NCI-H2171 (cell line): Measurements from ENCODE around the gene PIM3.
A peak's percentile ranks its signal among the peaks of the same experiment; 100 is the strongest.

ENCODE experiments used
- DNase-seq: peaks from one replicate; lab custom pipeline; 2025; lab: John Stamatoyannopoulos, UW

Gene PIM3

DNA sequence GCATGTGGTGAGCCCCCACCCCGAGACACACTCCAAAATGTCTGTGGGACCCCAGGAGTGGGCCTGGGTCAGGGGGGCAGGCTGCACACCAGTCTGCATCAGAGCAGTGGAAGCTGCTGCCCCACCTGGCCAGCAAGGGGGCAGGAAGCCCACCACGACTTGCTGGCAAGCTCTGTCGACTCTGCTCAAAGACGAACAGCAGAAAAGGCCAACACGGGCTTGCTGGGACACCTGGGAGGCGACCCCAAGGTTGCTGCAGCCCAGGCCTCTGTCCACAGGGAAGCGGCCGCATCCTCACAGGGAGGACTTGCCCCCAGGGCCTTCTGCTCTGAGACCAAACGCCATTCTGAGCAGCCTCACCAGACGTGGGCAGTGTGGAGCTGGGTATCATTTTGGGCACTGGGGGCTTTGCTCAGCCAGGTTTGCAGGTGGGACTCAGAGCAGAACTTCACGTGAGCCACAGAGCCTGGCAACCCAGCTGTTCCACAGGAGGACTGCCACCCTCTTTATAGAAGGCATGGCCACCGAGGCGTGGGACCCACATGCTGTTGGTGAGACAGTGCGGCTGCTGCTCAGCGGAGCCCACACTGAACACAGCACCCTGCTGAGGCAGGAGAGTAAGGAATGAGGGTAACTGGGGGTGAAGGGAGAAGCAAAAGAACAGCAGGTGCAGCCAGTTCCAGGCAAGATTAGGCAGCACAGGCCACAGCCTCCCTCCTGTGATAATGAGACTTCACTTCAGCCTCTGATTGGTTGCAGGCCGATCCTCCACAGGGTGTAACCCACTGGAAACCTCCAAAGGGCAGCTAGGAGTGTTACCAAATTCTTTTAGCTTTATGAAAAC, 41.0 kb downstream of the PIM3 start:
- DNase-seq = peak; percentile 50

DNA sequence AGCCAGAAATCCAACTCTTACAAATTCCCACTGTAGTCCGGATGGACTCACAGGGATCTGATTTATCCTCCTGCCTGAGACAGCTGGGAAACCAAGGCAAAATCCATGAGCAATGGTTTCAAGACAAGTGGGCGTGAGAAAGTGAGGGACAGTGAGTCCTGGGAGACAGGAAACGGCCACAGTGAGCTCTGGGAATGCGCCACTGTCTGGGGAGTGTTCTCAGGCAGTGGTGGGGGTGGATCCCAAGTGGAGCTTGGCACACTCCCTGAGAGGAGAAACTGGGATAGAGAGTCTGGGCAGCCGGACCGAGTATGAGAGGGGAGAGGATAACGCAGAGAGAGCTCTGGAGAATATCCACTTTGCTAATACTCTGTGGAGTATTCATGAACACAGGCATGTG, 42.2 kb downstream of the PIM3 start:
- DNase-seq = no peak

DNA sequence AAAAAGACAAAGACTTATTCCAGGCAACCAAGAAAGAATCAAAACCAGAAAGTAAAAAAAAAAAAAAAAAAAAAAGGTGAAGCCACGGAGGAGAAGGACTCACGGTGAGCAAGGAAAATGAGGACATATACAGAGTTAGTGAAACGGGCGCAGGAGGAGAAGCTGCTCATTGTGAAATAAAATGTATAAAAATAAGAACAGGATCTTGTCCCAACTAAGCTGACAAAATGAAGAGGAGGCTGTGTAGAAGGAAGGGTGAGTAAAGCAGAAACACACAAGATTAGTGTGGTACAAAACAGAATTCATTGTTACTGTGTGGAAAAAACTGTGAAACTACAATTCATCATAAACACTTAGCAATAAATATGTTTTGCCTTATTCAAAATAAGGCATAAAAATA, 44.3 kb downstream of the PIM3 start:
- DNase-seq = no peak

DNA sequence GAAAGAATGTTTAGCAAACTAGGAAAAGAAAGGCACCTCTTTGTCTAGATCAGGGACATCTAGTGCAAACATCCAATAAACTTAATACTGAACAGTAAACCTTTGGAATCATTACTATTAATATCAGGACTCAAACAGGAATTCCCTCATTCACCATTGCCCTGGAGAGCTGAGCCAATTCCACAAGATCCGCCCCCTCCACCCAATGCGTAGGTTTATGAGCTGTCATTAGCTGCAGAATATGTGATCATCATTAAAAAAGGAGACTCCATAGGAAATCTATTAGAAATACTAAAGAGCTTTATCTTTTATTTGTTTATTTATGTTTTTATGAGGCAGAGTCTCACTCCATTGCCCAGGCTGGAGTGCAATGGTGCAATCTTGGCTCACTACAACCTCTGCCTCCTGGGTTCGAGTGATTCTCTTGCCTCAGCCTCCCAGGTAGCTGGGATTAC, 46.5 kb downstream of the PIM3 start:
- DNase-seq = no peak

DNA sequence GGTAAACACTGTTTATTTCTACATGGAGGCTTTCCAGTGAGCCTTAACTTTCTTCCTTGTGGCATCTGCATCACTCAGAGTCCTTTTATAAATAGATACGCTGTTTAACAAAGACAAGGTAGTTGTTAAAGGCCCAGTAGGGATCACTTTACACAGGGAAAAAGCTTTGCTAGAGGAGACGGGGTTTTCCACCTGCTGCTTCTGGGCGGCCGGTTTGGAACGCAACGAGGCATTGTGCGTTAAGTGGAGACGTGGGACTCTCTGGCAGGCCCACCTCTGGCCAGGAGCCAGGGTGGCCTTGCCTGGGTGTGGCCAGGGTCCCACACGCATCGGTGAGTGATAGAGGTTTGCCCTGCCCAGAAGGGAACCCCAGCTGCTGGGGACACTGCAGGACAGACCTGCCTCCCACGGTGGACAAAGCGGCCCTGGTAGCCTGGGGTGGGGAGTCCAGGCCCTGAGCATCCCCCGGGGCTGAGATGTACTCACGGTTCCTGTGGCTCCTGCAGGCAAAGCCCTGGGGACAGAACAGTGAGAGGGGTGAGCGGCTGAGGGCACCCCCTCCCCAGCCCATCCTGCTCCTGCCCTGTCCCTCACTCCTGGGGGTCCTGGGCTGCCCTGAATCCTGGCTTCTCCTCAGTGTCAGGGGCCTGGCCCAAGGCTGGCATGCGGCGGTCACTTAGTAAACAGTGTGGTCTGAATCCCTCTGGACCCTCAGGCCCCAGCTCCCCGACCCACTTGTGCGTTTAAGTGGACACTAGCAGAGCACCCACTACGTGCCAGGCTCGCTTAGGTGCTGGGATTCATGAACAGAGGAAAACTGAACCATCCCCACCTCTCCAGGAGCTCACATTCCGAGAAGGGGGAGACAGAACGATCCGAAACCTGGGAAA, 47.8 kb downstream of the PIM3 start:
- DNase-seq = no peak

DNA sequence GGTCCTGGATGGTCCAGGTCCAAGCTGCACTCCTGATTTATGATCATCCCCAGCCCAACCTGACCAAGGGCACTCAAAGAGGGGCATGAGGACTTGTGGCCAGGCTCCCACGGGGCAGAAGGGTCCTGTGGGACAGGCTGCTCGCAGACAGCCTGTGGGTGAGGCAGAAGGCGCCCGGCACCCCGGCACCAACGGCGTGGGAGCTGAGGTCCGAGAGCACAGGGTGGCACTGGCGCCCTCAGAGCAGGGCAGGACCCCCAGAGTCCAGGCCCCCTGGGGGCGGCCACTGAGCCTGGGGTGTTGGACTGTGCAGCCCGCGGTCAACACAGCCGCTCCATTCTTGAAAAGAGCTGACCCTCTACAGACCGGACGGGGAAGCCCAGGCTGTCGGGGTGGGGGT, 48.7 kb downstream of the PIM3 start:
- no peak for DNase-seq

DNA sequence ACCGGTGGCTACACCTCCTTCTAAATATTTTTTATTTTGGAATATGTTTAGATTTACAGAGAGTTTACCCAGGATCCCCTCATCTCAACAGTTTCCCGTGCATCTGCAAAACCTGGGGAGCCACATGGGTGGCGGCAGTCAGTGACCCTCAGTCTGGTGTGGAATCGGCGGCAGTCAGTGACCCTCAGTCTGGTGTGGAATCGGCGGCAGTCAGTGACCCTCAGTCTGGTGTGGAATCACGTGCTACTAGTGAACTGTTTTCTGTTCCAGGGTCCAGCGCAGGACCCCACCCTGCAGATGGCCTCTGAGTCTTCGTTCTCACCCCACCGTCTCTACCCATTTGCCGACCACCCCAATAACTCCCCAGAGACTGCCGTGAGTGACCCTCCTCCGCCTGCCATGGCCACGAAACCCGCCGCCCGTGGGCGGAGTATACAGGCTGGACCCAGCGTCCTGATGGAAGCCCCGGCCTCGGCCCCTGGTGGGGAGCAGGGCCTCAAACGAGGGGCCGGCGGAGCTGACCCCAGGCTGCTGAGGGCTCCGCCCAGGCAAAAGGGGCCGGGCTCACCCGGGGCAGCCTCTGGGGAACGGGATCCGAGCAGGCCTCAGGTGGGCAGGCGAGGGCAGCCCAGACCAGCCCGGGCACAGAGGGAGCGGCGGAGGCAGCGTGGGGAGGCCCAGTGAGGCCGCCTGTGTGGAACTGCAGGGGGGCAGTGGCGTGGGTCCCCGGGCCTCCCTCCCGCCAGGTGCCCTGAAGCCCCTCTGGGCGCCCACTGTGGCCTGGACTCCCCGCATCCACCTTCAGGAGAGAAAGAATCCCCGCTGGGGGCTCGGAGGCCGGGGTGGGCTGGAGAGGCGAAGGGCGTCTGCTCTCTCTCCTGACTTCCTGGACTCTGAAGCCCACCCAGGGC, 49.4 kb downstream of the PIM3 start:
- DNase-seq = no peak

DNA sequence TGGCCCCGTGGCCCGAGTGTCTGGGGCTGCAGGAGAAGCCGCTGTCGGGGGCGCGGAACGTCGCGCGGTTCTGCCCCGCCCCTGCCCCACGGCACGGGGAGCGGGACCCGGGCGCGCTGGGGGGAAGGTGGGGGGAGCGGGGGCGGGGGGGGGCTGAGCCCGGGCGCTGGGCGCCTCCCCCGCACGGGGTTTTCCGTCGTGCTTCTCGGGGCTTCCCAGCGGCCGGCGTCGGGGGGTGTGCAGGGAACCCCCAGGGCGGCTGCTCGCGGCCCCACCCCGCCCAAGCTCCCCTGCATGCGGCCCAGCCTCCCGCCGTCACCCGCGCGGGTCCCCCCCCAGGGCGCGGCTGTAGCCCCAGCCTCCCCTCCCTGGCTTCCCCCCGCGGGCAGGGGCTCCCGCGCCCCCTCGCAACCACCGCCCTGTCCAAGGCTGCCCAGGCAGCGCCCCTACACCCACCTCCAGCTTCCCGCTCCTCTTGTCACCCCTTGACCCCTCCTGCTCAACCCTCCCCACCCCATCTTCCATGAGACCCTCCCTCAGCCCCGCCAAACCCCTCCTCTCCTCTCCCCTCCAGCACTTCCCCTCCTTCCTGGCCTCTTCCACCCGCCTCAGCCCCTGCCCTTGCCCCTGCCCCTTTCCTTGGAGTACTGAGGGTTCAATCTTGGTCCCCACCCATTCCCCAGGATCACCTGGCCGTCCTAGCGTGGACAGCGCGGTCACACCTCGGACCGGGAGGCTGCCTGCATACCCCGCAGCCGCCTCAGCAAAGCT, 50.3 kb downstream of the PIM3 start:
- DNase-seq = no peak

DNA sequence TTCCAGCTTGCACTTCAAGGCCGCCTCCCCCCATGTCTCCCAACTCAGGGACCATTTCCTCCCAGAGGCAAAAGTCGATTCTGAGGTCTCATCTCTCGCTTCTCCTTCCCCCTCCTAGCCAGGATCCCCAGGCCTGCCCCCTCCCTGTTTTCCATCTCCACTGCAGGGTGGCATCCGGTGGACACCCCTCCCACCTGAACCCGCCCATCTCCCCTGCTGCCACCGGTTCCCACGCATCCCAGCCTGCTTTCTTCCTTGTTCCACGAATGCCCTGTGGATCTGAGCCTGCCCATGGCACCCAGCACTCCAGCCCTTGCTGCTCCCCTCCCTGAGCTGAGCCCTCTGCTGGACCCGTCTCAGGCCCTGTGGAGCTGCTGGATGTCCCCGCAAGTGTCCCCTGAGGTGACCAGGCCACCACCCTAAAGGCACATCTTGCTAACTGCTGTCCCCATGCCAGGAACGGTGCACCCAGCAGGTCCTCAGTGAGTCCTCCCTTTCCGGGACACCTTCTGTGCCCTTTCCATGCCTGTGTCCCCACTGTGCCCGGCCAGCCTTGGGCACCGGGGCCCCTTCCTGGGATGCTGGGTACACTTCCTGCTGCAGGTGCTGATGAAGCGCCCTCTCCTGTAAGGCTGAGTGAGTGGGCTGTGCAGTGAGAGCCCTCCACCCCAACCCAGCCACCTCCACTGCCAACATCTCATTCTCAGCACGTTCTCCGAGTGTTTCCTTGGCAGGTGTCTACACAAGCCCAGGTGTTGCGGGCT, 51.1 kb downstream of the PIM3 start:
- no peak for DNase-seq

DNA sequence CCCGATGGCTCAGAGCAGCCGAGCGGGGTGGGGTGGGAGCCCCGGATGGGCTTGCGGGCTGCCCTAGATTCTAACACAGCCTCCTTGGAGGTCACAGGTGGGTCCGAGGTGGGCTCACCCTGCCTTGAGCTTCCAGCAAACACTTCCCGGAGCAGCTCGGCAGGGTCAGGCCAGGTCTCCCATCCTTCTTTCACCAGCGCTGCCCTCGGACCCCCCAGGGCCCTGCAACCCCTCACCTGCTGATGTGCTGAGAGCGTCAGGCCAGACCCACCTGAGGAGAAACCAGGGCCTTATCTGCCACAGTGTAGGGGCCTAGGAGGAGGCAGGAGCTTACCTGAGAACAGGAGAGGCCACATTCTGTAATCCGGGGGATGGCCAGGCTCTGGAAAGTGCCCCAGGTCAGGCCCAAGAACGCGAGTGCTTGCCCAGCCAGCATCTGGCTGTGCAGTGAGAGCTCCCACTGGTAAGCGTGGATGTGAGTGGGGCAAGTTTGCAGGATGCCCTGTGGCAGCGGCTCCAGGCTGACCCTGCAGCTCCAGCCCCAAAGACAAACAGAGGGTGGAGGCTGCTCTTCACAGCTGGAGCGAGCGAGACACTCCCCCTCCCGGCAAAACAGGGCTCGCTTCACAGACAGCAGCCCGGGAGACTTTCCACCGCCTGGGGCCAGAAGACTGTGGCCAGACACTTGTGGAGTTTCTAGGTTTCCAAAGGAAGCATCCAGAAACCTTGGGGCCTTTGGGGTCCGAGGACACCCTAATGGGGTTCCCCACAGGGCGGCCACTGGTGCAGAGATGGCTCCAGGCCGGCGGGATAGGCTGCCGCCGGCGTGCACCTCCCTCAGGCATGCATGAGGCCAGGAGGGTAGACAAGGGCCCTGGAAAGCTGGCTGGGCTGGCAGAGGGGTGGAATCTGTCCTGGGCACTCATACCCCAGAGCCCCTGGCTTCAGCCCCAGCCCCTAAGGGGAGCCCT, 51.9 kb downstream of the PIM3 start, which contains the start of gene IL17REL:
TSS of gene IL17REL (minus strand) at position 555 of the 971 bp plus-strand sequence. CDS start at position 436, 119 bp downstream.
- no peak for DNase-seq
